Endodermal cell (in vitro differentiated cells): ENCODE measurements around the gene RALGPS2. TPM values are rescaled to one million over a fixed set of nuclear protein-coding genes. Genes with fewer than 3 reads are reported as not detected.

Source experiments
- DNase-seq: peaks from one replicate; pipeline ENCODE4 v3.0.0-alpha.2; 2017
- H3K27ac ChIP-seq: 2 replicates; pipeline ENCODE4 v1.5.1; 2013; ENCODE audit warnings: mild to moderate bottlenecking, low read depth, low read length, moderate library complexity
- H3K27me3 ChIP-seq: 2 replicates; pipeline ENCODE4 v1.6.1; 2013; ENCODE audit warnings: mild to moderate bottlenecking, low read length, moderate library complexity; ENCODE audit not compliant: insufficient read depth, control insufficient read depth, poor library complexity, severe bottlenecking
- H3K36me3 ChIP-seq: 2 replicates; pipeline ENCODE4 v1.7.0; 2013; ENCODE audit warnings: mild to moderate bottlenecking, low read length, moderate library complexity; ENCODE audit not compliant: control insufficient read depth, insufficient read depth
- H3K4me1 ChIP-seq: one replicate; pipeline ENCODE4 v1.7.0; 2013; ENCODE audit warnings: low read length; ENCODE audit not compliant: control insufficient read depth, insufficient read depth
- H3K4me3 ChIP-seq: 2 replicates; pipeline ENCODE4 v1.5.1; 2013; ENCODE audit warnings: mild to moderate bottlenecking, low read length, moderate library complexity
- H3K9ac ChIP-seq: 2 replicates; pipeline ENCODE4 v1.6.1; 2013; ENCODE audit warnings: mild to moderate bottlenecking, low read length, moderate library complexity; ENCODE audit not compliant: poor library complexity, severe bottlenecking; ENCODE audit errors: extremely low read depth
- H3K9me3 ChIP-seq: 2 replicates; pipeline ENCODE4 v1.6.1; 2013; ENCODE audit warnings: mild to moderate bottlenecking, low read length, moderate library complexity; ENCODE audit not compliant: control insufficient read depth
- H3K27ac Mint-ChIP-seq: 2 replicates; pipeline ENCODE4 v1.8.0; 2020; ENCODE audit warnings: mixed read lengths
- H3K27me3 Mint-ChIP-seq: 2 replicates; pipeline ENCODE4 v1.8.0; 2021; ENCODE audit warnings: mild to moderate bottlenecking, mixed read lengths; ENCODE audit not compliant: insufficient read depth
- H3K36me3 Mint-ChIP-seq: 2 replicates; pipeline ENCODE4 v1.8.0; 2020; ENCODE audit warnings: low read depth, mixed read lengths
- H3K4me1 Mint-ChIP-seq: 2 replicates; pipeline ENCODE4 v1.8.0; 2020; ENCODE audit warnings: mixed read lengths
- H3K4me3 Mint-ChIP-seq: 2 replicates; pipeline ENCODE4 v1.8.0; 2020; ENCODE audit warnings: mild to moderate bottlenecking, moderate library complexity, mixed read lengths
- H3K9me3 Mint-ChIP-seq: 2 replicates; pipeline ENCODE4 v1.8.0; 2020; ENCODE audit warnings: mild to moderate bottlenecking, mixed read lengths
- WGBS, 2 experiments: methylation state at CpG; one replicate each; pipeline versions ENCODE4 v1.1.5 to v1.1.7; 2013; ENCODE audit warnings: missing lambda C conversion rate in 2 of 2, mixed read lengths in 1 of 2; ENCODE audit not compliant: insufficient coverage in 1 of 2, insufficient read length in 1 of 2; 5-methylcytosine and 5-hydroxymethylcytosine counted together
- total RNA-seq, 2 donors: library from RNA; stranded (reverse); fragmentation: NEBNext Ultra II Directional in 1 of 2; extraction: Animal tissue kit (Norgen Biotek cat#: 25700) in 1 of 2; gene quantifications; 2 replicates in 1 of 2; 3 replicates in 1 of 2; pipeline ENCODE4 v1.2.1, GENCODE V29; 2021
- TF ChIP-seq, protein P1 (sequence below): fragments of 200-600 bp; sonication (generic); conservative IDR thresholded peaks from 2 replicates; pipeline ENCODE4 v1.5.0; 2021; ENCODE audit warnings: antibody characterized with exemption, mild to moderate bottlenecking

RALGPS2 gene
- total RNA-seq, 2 donors from 2014 or later = 56.6 to 73.1 TPM

DNA sequence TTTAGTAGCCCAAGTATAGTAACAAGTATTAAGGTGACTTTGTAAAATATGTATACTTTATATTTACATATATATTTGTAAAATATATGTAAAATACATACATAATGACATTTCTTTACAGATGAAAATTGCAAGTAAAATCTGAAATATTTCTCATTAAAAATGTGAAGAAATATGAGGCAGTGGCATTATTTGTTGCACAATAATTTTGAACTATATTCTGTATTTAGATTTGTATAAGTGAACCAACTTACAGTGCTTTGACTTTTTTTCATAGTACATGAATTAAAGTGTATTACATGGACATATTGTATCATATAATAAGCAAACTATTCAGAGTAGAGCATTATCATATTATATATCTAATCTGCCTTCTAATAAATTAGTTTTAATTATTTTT is 85.5 kb downstream of the RALGPS2 start:
- H3K27ac Mint-ChIP-seq = no peak overlapping the region
- Histone ChIP-seq H3K9me3 (no peaks in the 10 kb centered on the region), H3K4me1 (no peaks in the 10 kb centered on the region), H3K4me3 (no peak overlapping the region), H3K27ac (no peak overlapping the region), H3K27me3 (no peaks in the 10 kb centered on the region), H3K9ac (no peak overlapping the region), H3K36me3 (peaks cover 58% of the 10 kb centered on the region)
- DNase-seq = no peak
- no peaks in the 10 kb centered on the region for H3K9me3 Mint-ChIP-seq
- TF ChIP-seq, protein P1, sequence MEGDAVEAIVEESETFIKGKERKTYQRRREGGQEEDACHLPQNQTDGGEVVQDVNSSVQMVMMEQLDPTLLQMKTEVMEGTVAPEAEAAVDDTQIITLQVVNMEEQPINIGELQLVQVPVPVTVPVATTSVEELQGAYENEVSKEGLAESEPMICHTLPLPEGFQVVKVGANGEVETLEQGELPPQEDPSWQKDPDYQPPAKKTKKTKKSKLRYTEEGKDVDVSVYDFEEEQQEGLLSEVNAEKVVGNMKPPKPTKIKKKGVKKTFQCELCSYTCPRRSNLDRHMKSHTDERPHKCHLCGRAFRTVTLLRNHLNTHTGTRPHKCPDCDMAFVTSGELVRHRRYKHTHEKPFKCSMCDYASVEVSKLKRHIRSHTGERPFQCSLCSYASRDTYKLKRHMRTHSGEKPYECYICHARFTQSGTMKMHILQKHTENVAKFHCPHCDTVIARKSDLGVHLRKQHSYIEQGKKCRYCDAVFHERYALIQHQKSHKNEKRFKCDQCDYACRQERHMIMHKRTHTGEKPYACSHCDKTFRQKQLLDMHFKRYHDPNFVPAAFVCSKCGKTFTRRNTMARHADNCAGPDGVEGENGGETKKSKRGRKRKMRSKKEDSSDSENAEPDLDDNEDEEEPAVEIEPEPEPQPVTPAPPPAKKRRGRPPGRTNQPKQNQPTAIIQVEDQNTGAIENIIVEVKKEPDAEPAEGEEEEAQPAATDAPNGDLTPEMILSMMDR = no peak
- no peaks in the 10 kb centered on the region for H3K4me1 Mint-ChIP-seq
- H3K36me3 Mint-ChIP-seq = peaks cover 33% of the 10 kb centered on the region
- H3K27me3 Mint-ChIP-seq = no peaks in the 10 kb centered on the region
- no peak overlapping the region for H3K4me3 Mint-ChIP-seq

DNA sequence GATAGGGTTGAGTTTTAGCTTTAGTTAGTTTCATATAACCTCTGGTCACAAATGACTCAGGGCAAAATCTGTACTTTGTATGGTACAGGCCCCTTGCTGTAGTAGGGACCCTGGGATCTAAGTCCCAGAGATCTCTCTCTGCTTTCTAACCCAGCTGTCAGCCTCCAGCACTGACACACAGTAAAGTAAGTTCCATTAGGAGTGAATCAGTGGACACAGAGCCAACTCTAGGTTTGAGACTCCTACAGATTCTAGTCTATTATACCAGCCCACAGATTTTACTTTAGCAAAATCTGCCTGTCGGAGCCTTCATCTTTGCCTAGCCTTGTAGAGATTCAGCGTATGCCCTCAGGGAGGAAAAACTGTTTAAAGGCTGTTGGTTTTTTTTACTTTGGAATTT is 93.4 kb downstream of the RALGPS2 start:
- Mint-ChIP-seq H3K4me3 (no peak overlapping the region), H3K4me1 (peaks cover 5% of the 10 kb centered on the region), H3K9me3 (no peaks in the 10 kb centered on the region), H3K27ac (peak overlapping the region; percentile 80), H3K27me3 (no peaks in the 10 kb centered on the region), H3K36me3 (peaks cover 34% of the 10 kb centered on the region)
- WGBS, 2 experiments = 94% methylated on average over 2 of the region's 2 CpGs; no CpG with 5 or more reads in 1 of the 2 experiments
- TF ChIP-seq, protein P1 = no peak
- Histone ChIP-seq H3K9me3 (no peaks in the 10 kb centered on the region), H3K36me3 (peaks cover 47% of the 10 kb centered on the region), H3K4me1 (no peaks in the 10 kb centered on the region), H3K9ac (no peak overlapping the region), H3K4me3 (no peak overlapping the region), H3K27me3 (no peaks in the 10 kb centered on the region), H3K27ac (no peak overlapping the region)
- no peak for DNase-seq

DNA sequence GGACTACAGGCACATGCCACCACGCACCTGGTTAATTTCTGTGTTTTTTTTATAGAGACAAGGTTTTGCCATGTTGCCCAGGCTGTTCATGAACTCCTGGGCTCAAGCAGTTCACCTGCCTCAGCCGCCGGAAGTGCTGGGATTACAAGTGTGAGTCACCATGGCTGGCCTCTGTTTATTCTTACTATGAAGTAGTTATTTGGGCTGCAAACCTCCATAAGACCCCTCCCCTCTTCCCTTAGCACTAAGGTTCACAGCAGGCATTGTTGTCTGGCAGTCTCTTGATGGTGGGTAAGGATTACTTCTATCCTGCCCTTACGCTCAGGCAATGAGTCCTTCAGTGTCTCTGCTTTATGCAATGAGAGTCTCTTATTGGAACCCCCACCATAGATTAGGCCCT is 94.1 kb downstream of the RALGPS2 start:
- DNase-seq = peak; percentile 63
- H3K9me3 ChIP-seq = no peaks in the 10 kb centered on the region
- no peaks in the 10 kb centered on the region for H3K27me3 Mint-ChIP-seq
- TF ChIP-seq, protein P1 = no peak
- H3K27me3 ChIP-seq = no peaks in the 10 kb centered on the region
- peak overlapping the region; percentile 74 for H3K27ac Mint-ChIP-seq
- H3K36me3 ChIP-seq = peaks cover 45% of the 10 kb centered on the region
- no peak overlapping the region for H3K4me3 ChIP-seq
- no peak overlapping the region for H3K9ac ChIP-seq
- peaks cover 5% of the 10 kb centered on the region for H3K4me1 Mint-ChIP-seq
- H3K9me3 Mint-ChIP-seq = no peaks in the 10 kb centered on the region
- H3K4me1 ChIP-seq = no peaks in the 10 kb centered on the region
- H3K4me3 Mint-ChIP-seq = no peak overlapping the region
- peaks cover 39% of the 10 kb centered on the region for H3K36me3 Mint-ChIP-seq
- WGBS, 2 experiments = 88 to 89% methylated on average over 1 to 4 of the region's 4 CpGs
- H3K27ac ChIP-seq = no peak overlapping the region
